GM10847 (cell line): ENCODE measurements around the gene CPAMD8.

Experiments
- POLR2A ChIP-seq: IDR thresholded peaks from 2 replicates; pipeline ENCODE4 v1.6.1; 2011; ENCODE audit not compliant: insufficient read length; ENCODE audit errors: extremely low read depth

Gene CPAMD8

GRCh38 chr19:16882146-16882545 lies 144.5 kb downstream of the CPAMD8 start:
- no peak for TF ChIP-seq POLR2A

- no peak for TF ChIP-seq POLR2A
Observed at GRCh38 chr19:16880884-16881554, 145.6 kb downstream of the CPAMD8 start.

- no peak for TF ChIP-seq POLR2A
Observed at GRCh38 chr19:16878181-16878965, 148.2 kb downstream of the CPAMD8 start.

GRCh38 chr19:16877581-16877980 lies 149.0 kb downstream of the CPAMD8 start:
- no peak for TF ChIP-seq POLR2A

GRCh38 chr19:16876904-16877361 lies 149.7 kb downstream of the CPAMD8 start:
- no peak for TF ChIP-seq POLR2A

GRCh38 chr19:16875584-16876555 lies 150.7 kb downstream of the CPAMD8 start:
- no peak for TF ChIP-seq POLR2A

GRCh38 chr19:16874250-16874977 lies 152.2 kb downstream of the CPAMD8 start:
- TF ChIP-seq POLR2A, result no peak

- TF ChIP-seq POLR2A, result no peak
Observed at GRCh38 chr19:16873594-16873993, 153.0 kb downstream of the CPAMD8 start.

- TF ChIP-seq POLR2A, result no peak
Observed at GRCh38 chr19:16872728-16873127, 153.9 kb downstream of the CPAMD8 start.

GRCh38 chr19:16871871-16872270 lies 154.7 kb downstream of the CPAMD8 start:
- no peak for TF ChIP-seq POLR2A

- TF ChIP-seq POLR2A, result no peak
Observed at GRCh38 chr19:16869331-16869972, 157.2 kb downstream of the CPAMD8 start.

GRCh38 chr19:16868423-16869130 lies 158.0 kb downstream of the CPAMD8 start:
- TF ChIP-seq POLR2A, result no peak

GRCh38 chr19:16867211-16867610 lies 159.4 kb downstream of the CPAMD8 start:
- TF ChIP-seq POLR2A, result no peak
